Cerebellar nuclear complex (tissue), 1 donor: ENCODE measurements around the gene FGD4.
"Not testable (repeated sequence)": the region's sequence is repeated elsewhere in the genome, so short reads cannot be mapped to it uniquely, and the experiment has no call there.

ENCODE experiments used
- DNase-seq, 2 experiments: peaks; one replicate each; lab custom pipeline; 2025; lab: John Stamatoyannopoulos, UW

FGD4 gene

DNA sequence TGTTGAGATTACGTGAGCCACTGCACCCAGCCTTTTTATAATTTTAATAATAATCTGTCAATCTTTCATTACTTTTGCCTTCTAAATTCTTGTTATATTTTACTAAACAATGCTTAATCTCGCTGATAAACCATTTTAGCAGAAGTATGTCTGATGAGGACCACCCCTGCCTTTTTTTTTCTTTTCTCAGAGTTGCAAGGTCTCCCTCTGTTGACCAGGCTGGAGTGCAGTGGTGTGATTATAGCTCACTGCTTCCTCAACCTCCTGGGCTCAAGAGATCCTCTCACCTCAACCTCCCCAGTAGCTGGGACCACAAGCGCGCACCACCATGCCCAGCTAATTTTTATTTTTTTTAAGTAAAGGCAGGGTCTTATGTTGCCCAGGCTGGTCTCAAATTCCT, 161.2 kb downstream of the FGD4 start:
- no peak for DNase-seq

DNA sequence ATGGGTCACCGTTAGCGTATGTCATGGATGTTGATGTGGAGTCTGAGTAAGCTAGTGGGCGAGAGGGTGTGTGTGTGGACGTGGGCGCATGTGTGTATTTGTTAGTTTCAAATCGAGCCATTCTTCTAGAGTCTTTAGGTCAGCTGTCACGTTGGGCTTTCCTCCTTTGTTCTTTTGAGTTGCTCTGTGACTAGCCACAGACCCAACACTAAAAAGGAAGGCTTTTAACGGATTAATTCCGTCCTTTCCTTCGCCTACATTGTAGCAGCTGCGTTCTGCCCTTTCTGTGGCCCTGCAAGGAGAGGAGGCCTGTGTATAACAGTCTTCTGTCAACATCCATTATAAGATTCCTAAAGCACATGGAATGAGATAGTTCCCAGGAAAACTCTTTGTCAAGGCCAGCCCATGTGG, 162.6 kb downstream of the FGD4 start:
- DNase-seq, result no peak

DNA sequence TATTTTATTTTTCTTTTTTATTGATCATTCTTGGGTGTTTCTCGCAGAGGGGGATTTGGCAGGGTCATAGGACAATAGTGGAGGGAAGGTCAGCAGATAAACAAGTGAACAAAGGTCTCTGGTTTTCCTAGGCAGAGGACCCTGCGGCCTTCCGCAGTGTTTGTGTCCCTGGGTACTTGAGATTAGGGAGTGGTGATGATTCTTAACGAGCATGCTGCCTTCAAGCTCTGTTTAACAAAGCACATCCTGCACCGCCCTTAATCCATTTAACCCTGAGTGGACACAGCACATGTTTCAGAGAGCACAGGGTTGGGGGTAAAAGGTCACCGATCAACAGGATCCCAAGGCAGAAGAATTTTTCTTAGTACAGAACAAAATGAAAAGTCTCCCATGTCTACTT, 163.1 kb downstream of the FGD4 start:
- DNase-seq, result not testable (repeated sequence)

DNA sequence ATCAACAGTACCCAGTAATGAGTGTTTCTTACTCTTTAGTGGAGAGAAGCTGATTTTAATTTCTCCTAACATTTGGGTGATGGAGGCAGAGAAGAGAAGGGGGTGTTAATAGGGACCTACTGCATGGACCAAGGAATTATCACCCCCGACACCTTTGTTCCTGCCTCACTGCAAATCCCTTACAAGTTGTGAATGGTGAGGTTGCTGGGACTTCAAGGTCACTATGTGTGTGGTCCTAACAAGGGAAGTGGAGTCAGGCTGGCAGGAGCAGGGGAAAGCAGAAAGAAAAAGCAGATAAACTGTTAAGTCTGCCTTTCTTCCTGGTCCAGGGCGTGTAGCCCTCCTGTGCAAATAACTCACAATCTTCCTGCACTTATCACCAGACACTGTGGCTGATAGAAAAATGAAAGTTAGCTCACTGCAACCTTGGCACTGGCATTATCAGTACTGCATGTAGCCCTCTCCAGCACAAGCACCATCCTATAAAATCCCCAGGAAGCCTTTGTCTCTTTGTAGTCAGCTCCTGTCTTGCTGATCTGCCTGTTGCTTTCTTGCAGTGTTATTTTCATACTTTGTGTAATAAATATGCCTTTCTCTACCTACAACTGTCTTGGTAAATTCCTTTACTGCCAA, 167.4 kb downstream of the FGD4 start:
- DNase-seq, result no peak

DNA sequence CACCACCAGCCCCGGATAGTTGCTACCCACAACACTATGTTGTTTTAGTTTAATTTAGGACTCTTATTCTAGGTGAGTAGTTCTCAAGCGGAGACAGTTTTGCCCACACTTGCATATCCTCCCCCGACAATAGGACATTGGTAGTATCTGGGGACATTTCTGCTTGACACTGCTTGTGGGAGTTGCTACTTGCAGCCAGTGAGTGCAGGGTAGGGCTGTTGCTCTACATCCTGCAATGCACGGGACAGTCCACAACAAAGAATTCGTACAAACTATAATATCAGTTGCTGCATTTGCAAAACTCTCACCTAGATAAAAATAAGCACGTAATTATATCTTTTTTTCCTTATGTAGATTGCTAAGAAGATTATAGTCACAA, 167.9 kb downstream of the FGD4 start:
- no peak for DNase-seq

DNA sequence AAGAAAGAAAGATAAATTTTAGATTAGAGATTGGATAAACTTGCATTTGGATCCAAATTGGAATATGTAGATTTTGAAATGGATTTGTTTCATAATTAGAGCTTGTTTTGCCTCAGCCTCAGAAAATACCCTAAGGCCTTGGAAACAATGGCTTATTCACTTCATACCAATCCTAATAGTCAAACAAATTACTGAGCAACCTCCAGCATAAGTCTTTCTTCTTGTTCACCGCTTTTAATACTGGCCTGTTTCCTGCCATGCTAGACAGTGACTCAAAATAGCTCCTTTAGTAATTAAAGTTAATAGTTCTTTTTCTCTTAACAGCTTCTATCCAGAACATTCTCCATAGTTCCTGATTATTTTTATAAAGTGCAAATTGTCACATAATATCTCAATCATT, 168.9 kb downstream of the FGD4 start:
- no peak for DNase-seq

DNA sequence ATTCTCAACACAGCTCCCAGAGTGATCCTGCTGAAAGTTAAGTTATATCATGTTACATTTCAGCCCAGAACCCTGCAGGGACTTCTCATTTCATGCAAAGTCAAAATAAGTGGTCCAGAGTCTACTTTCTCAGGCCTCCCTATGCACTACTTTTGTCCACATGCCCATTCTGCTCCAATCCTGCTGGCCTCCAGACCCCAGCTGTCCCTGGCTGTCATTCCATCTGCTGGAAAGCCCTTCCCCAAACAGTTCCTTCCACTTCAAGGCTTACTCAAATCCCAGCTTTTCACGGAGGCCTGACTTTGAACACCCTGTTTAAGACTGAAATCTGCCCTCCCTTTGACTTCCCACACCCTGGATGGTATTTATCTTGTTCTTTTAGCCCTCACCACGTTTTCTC, 169.9 kb downstream of the FGD4 start:
- no peak for DNase-seq

DNA sequence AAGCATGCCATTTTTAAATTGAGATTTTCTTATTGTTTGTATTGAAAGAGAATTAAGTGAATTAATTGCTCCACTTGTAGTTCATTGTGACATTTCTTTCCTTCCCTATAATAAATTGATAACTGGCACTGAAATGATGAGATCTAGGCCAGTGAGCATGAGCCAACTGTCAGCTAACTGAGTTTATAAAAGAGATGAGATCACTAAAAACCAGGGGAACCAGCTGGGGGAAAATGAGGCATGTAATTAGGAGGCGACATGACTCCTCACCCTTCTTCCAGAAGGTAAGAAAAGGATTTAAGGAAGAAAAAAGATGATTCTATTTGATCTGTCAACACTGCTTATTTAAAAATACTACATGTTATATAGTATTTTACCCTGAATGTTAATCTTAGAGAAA, 175.2 kb downstream of the FGD4 start:
- no peak for DNase-seq

DNA sequence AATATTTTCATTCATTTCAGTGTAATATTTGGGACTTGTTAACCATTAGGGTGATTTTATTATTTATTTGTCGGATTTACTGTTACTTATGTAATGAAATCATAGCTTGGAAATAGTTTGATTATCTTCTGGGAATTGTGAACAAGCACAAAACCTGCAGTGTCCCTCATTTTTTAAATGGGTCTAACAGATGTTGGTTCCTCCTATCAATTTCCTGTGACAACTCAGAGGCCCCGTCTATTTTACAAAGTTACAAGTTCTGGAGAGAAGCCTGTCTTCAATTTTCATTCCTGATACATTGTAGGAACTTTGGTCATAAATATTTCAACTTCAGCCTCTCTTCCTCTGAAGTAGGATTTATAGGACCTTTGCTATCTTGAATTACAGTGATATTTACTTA, 178.0 kb downstream of the FGD4 start:
- no peak for DNase-seq

DNA sequence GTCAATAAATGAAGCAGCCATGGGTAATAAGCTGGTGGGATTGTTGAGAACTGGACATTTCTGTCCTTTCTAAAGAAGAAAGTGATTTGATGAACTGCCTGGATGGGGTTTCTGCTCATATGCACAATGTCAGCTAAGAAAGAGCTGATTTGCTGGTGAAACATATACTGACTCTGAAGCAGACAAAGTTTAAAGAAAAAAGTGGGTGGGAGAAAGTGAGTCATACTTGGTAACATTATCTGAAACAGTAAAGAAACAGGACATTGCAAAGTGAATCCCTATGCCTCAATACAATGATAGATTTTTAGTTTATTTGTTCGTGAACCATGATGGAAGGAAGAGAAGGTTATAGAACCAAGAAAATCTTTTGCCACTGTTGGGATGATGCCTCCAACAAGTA, 184.2 kb downstream of the FGD4 start:
- DNase-seq, result no peak

DNA sequence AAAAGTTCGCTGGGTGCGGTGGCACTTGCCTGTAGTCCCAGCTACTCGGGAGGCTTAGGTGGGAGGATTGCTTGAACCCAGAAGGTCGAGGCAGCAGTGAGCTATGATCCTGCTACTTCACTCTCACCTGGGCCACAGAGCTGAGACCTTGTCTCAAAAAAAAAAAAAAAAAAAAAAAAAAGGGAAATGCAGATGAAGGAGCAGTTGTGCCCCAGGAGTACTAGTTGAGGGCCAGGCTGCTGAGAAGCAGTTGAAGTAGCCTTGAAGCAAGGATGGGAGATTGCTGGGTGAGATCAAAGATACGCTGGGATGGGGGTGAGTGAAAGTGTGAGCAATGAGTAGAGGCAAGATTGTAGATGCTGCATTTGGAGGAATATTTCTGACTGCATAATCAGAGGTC, 186.3 kb downstream of the FGD4 start:
- no peak for DNase-seq

DNA sequence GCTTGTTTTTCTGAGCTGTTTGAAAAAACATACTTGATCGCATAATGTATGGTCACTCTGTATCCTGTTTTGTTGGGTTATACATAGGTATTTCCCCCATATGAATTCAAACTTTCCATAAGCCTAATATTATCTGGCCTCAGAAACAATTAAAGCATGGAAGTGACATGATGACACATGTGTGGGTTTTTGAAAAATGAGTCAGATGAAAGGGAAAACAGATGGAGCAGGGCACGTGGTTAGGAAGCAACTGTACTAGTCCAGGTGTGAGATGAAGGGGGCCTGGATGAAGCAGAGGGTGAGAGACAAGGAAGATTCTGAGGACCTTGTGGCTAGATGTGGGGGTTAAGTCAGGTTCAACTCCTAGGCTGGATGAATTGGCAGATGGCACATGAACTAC, 187.0 kb downstream of the FGD4 start:
- DNase-seq, result no peak

DNA sequence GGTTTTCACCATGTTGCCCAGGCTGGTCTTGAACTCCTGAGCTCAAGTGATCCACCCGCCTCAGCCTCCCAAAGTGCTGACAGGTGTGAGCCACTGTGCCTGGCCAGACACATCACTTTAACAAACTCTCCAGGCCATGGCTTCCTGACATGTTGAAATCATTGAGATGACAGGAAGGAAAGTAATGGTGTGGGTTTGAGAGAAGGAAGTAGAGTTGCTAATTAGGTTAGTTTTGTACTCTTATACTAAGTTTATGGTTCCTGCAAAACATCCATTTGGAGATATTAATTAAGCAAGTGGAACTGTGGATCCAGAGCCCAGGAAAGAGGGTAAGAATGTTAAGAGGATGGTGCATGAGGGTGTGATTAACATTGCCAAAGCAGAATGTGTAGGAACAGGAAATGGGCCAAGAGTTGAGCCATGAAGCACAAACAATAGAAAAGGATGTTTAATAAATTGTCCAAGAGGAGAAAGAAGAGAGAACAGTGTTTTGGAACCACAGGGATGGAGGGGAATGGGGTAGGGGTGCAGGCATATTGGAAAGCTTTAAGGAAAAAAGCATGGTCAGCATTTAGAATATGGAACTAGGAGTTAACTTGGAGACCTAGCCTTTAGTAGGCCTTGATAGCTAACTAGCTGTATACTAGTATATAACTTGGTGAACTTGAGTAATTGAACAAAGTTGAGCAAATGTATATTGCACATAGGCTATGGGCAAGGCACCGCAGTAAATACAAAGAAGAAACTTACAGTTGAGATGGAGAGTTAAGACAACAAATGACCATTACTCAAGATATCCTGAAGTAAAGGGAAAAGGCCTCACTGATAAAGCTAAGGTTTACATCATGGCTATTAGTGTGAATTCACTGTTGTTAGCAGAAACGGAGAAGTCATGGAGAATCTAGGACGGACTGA, 188.5 kb downstream of the FGD4 start:
- no peak for DNase-seq

DNA sequence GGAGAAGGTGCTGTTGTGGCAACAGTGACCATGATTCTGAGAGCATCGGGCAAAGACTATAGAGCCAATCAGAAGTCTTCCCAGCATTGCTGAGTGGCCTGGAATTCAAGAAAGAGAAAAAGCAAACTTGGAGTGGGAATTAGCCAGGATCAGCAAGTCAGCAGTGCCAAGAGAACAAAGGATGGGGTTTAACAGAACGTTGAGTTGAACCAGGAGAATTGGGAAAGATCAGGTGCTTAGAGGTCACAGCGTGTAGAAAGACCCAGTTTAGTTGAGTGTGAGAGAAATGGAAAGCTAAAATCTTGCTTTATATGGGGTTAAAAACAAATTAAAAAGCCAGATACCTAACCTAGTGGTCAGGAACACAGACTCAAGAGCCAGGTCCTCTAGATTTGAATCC, 189.2 kb downstream of the FGD4 start:
- DNase-seq, result no peak

DNA sequence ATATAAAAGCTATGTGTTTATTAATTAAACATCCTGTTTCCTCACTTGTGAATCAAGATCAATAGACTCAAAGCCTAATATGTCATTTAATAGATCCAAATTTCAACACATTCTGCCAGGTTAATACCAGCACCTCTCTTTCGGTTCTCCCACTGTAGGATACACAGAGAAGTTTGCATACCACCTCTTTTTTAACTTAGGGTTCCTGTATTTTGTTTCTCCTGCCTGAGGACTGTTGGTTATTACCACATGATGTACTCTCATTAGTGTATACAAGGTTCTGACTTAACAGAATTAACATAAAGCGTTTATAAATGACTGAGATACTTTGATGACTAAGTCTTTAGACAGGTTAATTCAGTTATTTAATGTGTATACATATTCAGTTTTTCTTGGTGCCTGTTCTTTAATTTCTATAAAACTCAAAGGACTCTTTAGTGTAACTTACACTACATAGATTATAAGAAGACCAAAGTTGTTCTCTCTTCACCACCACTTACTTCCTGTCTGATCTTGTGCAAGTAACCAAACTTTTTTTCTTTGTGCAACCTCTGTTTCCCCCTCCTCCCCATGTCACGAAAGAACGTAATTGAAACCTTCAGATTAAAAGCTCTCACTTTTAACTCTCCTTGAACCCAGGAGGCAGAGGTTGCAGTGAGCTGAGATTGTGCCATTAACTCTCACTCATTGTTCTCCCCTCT, 190.0 kb downstream of the FGD4 start:
- DNase-seq, result no peak

DNA sequence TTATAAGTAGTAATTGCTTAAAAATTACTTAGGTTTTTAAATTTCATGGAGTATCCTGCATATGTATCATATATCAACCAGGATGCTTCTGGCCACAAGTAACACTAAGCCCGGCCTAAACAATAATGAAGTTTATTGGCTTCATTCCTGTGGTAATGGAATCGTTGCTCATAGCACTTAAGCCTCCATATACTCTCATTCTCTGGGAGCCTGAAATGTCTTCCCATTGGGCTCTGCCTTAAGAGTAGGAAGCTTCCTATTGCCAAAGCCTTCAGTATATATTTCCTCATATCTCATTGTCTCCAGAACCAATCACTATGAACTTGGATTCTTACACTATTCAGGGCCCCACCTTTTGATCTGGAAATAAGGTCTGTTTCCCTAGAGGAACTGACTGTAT, 195.9 kb downstream of the FGD4 start:
- no peak for DNase-seq

DNA sequence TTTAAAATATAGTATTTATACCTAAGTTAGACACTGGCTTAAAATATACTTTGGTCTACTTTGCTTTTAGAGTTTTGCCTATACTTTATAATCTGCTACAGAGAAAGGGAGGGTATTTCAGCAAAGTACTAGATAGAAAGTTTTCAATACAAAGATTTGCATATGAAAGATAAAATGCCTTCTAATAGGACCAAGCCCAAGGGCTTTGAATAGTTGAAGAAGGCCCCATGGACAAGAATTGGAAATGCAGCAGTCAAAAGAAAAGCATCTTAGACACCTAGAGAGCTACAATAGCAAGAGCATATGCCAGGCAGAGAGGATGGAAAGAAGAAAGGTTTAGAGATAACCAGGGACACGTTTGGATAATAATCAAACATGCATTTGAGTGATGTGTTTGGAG, 196.7 kb downstream of the FGD4 start:
- no peak for DNase-seq

DNA sequence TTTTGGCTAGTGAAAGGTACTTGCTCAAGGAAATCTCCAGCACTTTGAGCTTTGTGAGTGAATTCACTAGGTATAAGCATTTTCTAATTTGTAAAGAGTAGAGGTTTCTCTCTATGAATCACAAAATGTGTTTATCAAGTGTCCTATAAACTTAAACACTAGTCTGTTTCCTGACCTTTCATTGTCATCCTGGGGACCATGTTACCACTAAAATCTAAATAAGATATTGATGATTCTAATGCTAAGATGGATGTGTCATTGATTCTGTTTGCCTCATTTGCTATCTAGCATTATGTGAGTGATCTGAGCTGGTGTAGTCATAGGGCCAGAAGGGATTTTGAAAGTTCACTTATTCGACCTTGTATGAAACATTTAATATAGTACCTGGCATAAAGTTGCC, 199.3 kb downstream of the FGD4 start:
- no peak for DNase-seq

DNA sequence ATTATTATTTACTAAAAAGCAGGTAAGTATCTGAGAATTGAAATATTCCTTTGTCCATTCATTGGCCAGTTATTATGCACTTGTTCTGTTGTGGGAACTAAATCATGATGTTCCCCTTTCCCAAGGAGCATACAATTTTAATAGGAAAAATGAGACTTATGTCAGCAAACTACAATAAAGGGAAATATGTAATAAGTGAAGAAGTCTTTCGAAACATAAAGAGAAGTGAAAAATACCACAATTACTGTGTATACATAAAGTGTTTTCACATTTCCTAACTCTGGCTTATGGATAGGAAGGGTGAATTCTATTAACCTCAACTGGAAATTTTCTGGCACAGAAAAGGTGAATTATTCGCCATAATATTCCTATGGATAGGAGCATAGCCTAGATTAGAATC, 201.3 kb downstream of the FGD4 start:
- DNase-seq, result no peak

DNA sequence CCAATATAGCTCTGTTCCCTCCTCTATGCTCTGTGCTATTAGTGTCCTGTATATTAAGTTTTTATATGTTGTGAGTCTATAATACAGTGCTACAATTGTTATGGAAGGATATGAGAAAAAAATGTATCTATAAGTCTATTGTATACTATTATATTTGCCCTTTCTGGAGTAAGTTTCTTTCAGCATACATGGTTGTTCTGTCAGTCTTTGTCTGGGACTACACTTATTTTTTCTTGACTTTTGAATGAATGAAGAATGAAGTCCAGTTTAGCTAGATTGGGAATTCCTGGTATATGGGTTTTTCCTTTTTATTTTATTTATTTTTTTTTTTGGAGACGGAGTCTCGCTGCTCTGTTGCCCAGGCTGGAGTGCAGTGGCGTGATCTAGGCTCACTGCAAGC, 203.7 kb downstream of the FGD4 start:
- no peak for DNase-seq

DNA sequence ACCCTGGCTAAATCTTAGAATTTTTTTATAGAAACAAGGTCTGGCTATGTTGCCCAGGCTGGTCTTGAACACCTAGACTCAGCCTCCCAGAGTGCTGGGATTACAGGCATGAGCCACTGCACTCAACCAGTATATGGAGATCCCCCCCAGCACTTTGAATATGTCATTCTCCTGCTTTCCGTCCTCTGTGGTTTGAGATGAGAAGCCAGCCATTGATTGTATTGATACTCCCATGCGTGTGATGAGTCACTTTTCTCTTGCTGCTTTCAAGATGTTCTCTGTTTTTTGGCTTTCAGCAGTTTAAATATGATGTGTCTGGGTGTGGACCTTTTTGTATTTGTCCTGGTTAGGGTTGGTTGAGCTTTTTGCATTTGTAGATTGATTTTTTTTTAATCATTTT, 204.5 kb downstream of the FGD4 start:
- DNase-seq, result no peak

DNA sequence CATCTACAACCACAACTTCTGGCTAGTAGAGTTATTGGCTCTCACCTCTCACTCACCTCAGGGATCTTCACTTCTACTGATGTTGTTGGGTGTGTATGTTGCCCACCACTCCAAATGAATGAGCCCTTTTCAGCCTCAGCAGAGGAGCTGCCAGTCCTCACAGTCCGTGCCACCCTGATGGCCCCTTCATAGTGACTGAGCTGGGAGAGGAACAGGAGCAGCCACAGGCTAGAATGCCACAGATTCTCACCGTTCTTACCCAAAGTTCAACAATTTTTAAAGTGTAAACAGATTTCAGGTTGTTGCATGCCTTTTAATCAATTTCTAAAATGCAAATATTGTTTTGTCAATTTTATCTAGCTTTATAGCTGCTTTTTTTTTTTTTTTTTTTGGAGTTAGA, 205.2 kb downstream of the FGD4 start:
- no peak for DNase-seq
